Transverse colon (tissue), 4 donors: ENCODE data around the gene TAF5L.

Source experiments
- POLR2A ChIP-seq: fragments of 450-650 bp; IDR thresholded peaks from one replicate; pipeline ENCODE4 v1.6.1; 2016; ENCODE audit warnings: antibody characterized with exemption, mild to moderate bottlenecking, moderate library complexity
- POLR2AphosphoS5 ChIP-seq, 3 donors: sonication (generic); formaldehyde crosslinking; IDR thresholded peaks; one replicate each; pipeline ENCODE4 v1.6.1; 2016; ENCODE audit warnings: antibody characterized with exemption in 3 of 3
- TF ChIP-seq, protein P1 (sequence below), 5 experiments: fragments of 200-600 bp in 3 of 5; fragments of 450-650 bp in 2 of 5; sonication (generic) in 3 of 5; IDR thresholded peaks; 1 replicate in 2 of 5; 2 replicates in 3 of 5; pipeline ENCODE4 v1.5.1; 2016 to 2017; ENCODE audit warnings: antibody characterized with exemption in 5 of 5, inconsistent platforms in 3 of 5, mild to moderate bottlenecking in 2 of 5, moderate library complexity in 1 of 5

DNA sequence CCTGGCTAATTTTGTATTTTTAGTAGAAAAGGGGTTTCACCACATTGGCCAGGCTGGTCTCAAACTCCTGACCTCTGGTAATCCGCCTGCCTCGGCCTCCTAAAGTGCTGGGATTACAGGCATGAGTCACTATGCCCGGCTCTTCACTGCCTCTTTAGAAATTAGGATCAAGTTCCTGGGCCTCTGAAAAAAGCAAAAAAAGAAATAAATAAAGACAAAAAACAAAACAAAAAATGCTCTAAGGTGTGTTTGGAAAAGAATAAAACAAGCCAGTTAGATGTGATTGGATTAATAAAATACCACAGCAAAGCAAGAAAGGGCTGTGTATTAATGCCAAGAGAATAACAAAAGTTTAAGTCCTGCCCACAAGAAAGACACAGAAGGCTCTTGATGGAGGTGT, 63.2 kb downstream of the TAF5L start:
- TF ChIP-seq, protein P1, sequence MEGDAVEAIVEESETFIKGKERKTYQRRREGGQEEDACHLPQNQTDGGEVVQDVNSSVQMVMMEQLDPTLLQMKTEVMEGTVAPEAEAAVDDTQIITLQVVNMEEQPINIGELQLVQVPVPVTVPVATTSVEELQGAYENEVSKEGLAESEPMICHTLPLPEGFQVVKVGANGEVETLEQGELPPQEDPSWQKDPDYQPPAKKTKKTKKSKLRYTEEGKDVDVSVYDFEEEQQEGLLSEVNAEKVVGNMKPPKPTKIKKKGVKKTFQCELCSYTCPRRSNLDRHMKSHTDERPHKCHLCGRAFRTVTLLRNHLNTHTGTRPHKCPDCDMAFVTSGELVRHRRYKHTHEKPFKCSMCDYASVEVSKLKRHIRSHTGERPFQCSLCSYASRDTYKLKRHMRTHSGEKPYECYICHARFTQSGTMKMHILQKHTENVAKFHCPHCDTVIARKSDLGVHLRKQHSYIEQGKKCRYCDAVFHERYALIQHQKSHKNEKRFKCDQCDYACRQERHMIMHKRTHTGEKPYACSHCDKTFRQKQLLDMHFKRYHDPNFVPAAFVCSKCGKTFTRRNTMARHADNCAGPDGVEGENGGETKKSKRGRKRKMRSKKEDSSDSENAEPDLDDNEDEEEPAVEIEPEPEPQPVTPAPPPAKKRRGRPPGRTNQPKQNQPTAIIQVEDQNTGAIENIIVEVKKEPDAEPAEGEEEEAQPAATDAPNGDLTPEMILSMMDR (IDR thresholded peaks at IDR 0.05), result no peak
- TF ChIP-seq POLR2A, result no peak
- no peak for TF ChIP-seq POLR2AphosphoS5 (IDR thresholded peaks at IDR 0.05)
